Spleen (tissue), 7 donors: Measurements from ENCODE around the gene ANOS1.

ENCODE experiments used
- POLR2A ChIP-seq, 3 donors: fragments of 450-650 bp; IDR thresholded peaks; one replicate each; pipeline ENCODE4 v1.5.1; 2017; ENCODE audit warnings: antibody characterized with exemption in 3 of 3, mild to moderate bottlenecking in 1 of 3
- TF ChIP-seq, protein P1 (sequence below), 11 experiments: fragments of 200-600 bp in 7 of 11; fragments of 450-650 bp in 4 of 11; sonication (generic) in 4 of 11; IDR thresholded peaks in 8 of 11; conservative IDR thresholded peaks in 3 of 11; 1 replicate in 7 of 11; 2 replicates in 4 of 11; pipeline versions ENCODE4 v1.4.0 to v1.8.0; 2016 to 2021; ENCODE audit warnings: antibody characterized with exemption in 11 of 11, inconsistent platforms in 4 of 11, mild to moderate bottlenecking in 1 of 11
- donor health status: DM: no; HTN: no; CAD: no; lungs with moderate emphysema.
- donor health status: DM: no; HTN: no; CAD: no.
- donor health status: DM: no; HTN: no; CAD: no.

DNA sequence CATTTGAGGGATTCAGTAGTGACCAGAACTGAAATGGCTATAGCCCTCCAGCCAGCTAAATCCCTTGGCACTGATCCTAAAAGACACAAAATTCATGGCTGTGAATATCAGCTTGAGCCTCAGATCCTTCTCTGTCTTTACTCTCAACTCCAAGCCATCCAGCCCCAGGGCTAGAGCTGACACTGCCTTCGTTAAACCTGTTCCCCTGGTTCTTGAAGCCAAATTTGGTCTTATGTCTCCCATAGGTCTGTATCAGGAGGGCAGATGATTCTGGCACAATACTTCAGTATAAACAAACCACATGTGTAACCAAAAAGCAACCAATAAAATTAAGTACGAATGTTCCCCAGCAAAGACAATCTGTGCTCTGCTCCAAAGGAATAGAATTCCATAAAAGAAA, 78.0 kb downstream of the ANOS1 start:
- no peak for TF ChIP-seq POLR2A (IDR thresholded peaks at IDR 0.05)
- TF ChIP-seq, protein P1, sequence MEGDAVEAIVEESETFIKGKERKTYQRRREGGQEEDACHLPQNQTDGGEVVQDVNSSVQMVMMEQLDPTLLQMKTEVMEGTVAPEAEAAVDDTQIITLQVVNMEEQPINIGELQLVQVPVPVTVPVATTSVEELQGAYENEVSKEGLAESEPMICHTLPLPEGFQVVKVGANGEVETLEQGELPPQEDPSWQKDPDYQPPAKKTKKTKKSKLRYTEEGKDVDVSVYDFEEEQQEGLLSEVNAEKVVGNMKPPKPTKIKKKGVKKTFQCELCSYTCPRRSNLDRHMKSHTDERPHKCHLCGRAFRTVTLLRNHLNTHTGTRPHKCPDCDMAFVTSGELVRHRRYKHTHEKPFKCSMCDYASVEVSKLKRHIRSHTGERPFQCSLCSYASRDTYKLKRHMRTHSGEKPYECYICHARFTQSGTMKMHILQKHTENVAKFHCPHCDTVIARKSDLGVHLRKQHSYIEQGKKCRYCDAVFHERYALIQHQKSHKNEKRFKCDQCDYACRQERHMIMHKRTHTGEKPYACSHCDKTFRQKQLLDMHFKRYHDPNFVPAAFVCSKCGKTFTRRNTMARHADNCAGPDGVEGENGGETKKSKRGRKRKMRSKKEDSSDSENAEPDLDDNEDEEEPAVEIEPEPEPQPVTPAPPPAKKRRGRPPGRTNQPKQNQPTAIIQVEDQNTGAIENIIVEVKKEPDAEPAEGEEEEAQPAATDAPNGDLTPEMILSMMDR (IDR thresholded peaks at IDR 0.05 in 8 of 11, conservative IDR thresholded peaks at IDR 0.05 in 3 of 11), result no peak
